Lung microvascular endothelial cell (primary cell): Measurements from ENCODE around the gene SERBP1. TPM values are rescaled to one million over a fixed set of nuclear protein-coding genes. Genes with fewer than 3 reads are reported as not detected.
"Not testable (repeated sequence)": the region's sequence is repeated elsewhere in the genome, so short reads cannot be mapped to it uniquely, and the experiment has no call there.

Experiments used
- DNase-seq, 2 donors: peaks; one replicate each; pipeline versions ENCODE4 v3.0.0 to v3.0.0-alpha.2; 2010; ENCODE audit warnings: low read depth in 2 of 2
- total RNA-seq: library from RNA; depleted of rRNA; stranded (reverse); fragments of >200 nt; gene quantifications from 2 replicates; pipeline ENCODE4 v1.2.1, GENCODE V29; 2014

SERBP1 gene
- total RNA-seq, 1 donor from 2014 or later, result 112 TPM

DNA sequence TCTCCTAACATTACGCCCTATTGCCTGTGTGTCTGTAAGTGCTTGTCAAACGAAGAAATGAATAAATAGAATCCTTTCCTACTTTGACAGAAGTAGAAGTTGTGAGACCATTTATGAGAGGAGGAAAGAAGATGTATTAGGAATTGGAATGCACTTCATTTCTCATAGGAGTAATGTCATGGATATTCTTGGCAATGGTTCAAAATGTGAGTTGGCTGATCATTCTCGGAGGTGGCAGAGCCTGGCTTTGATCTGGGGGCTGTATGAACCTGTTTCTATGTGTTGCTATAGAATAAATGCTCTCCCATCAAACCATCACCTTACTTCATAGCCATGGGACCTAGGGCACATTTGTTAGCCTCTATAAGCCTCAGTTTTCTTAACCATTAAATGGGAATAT is 10.1 kb upstream of the SERBP1 start:
- peak; percentile 10 to 19 for DNase-seq

DNA sequence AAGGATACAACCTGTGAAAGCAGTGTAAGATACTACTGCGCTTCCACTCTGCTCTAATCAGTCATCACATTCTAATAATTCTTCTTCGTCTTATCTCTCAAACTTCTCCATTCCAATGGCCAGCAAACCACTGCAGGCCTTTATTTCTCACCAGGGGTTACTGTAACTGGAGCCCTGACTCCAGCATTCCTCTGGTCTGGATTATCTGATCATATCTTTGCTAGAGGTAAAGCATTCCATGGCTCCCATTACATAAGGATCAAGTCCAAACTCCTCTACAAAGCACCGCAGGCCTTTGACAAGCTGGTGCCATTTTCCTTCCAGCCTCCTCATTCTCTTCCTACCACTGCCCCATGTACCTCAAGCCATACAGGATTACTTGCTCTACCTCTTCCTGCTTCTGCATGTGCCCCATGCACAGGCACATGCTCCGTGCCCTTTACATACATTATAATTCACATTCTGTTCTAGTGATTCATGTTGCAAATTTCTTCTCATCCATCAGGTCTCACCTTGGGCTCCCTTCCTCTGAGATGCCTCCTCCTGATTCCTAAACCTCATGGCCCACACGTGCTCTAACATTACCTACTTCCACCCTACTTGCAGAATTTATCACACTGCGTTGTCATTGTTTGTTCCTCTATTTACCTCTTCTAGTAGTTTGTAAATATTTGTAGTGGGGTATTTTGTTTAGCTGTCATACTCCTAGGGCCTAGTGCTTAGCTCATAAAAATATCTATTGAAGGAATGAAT is 9.3 kb upstream of the SERBP1 start:
- DNase-seq, result no peak

DNA sequence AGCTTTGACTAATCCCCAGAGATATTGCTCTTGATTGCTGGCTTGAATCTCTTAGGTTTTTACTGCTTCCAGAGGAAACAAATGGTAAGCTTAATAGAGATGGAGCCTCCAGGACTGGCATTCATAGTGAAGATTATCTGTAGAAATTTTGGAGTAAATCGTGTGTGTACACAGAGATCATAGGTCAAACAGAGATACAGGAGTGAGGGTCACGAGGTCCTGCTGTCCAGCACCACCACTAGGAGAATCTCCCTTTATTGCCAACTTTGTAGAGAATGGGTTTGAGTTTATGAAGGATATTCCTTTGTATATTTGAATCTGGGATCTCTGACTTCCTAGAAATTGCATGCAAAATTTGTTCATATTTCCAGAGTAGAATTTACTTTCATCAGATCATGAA is 7.8 kb upstream of the SERBP1 start:
- no peak for DNase-seq

DNA sequence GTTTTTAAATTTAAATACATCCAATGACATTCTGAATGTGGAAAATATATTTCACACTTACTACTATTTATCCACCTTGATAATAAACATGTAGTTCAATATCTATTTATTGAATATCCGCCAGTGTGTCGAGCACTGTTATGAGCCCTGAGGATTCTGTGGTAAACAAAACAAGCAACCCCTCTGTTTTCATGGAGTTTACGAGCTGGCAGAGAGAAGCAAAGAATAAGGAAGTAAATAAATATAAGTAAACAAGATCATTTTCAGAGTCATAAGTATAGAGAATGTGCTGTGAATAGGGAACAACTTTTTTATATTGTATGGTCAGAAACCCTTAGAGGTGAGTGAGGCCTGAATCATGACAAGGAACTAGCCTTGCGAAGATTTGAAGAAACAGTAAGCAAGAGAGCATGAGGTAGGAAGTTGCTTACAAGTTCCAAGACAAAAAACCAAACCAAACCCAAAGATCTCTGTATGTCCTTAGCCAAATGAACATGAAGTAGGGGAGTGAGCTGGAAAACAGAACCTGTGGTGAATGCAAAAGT is 6.4 kb upstream of the SERBP1 start:
- DNase-seq, result no peak

DNA sequence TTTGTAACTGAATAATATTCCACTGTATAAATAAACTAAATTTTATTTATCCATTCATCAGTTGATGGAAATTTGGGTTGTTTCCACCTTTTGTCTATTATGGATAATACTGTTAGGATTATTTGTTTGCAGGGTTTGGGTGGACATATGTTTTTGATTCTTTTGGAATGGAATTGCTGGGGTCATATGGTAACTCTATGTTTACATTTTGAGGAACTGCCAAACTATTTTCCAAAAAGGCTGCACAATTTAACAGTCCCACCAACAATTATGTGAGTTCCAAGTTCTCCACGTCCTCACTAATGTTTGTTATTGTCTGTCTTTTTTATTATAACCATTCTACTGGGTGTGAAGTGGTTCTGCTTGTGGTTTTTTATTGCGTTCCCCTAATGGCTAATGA is 4.3 kb upstream of the SERBP1 start:
- DNase-seq, result no peak

DNA sequence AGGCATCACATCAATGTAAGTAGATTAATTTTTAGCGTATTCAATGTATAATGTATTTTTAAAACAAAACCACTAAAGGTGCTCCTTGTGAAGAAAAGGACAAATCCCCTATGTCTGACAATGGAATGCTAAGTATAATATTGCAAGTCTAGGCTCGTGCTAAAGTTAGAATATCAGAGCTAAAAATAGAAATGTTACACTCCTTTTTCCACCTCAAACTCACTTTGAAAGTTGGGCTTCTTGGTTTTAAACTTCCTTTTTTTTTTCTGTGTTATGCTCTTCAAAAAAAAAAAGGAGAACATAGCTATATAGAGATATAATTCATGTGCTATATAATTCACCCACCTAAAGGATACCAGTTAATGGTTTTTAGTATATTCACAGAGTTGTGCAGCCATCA is 3.6 kb upstream of the SERBP1 start:
- no peak for DNase-seq

DNA sequence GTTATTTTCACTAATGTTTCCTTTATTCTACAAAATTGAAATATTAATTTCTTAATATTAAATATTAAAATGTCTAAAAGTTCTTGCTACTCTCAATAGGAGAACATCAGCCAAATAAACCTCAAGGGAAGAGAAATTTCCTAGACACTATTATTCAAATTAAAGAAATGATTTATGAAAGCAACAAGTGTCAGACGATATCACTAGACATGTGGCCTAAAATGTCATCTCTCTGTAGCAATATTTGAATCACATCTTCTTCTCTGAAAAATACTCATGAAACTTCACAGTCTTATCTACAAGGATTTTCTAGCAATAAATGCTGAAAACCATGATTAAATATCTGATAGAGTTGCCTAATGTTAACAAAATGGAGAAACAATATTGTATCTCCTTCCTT is 2.5 kb upstream of the SERBP1 start:
- DNase-seq, result no peak

DNA sequence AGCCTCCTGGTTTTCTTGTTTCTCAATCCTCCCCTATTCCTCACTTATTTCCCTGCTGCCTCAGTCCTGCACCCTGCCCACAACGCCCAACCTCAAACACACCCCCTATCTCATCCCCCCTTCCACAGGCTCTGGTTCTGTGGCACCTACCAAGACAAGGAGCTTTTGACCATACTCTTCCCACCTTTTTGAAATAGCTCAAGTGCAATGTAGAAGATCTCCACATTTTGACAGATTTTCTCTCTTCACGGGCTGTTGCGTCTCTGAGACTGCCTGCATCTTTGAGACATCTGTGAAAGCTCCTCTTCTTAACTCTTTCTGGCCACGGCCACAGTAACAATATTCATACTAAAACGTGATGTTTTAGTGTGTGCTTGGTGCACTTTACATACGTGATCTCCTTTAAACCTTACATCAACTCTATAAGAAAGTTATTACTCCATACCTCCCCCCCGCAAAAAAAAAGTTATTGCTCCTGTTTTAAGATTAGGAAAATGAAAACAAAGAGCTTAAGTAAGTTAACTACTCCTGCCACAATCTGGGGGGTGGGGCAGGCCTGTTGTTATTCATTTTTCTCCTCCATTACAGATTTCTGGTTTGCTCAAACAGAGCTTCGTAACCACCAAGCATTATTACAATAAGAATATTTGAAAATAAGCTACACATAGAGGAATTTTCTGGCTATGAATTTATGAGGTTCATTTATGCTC is 1.8 kb upstream of the SERBP1 start:
- no peak for DNase-seq

DNA sequence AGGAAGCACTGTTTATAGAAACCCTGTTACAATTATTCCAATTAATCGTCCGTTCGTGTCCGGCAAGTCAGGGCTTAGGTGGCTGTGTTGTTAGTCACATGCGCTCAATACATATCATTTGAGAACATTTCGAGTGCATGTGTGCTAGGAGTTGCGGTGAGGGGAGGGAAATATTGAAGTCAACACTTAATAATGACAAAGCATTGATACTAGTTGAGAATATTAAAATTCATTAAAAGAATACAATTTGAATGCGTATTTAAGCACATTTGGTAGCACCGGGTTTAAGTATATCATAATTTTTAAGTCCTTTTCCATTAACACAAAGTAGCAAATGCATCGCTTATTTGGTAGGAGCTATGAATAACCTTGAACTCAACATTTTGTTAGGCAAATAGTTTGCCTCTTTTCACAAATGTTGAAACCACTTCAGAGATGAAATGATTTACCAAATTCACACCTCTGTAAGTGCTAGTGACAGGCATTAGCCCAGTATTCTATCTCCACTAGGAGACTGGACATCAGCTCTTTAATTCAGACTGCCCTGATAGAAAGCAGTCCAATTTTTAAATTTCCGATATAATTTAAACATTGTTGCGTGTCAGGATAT is 1.1 kb upstream of the SERBP1 start:
- no peak for DNase-seq

DNA sequence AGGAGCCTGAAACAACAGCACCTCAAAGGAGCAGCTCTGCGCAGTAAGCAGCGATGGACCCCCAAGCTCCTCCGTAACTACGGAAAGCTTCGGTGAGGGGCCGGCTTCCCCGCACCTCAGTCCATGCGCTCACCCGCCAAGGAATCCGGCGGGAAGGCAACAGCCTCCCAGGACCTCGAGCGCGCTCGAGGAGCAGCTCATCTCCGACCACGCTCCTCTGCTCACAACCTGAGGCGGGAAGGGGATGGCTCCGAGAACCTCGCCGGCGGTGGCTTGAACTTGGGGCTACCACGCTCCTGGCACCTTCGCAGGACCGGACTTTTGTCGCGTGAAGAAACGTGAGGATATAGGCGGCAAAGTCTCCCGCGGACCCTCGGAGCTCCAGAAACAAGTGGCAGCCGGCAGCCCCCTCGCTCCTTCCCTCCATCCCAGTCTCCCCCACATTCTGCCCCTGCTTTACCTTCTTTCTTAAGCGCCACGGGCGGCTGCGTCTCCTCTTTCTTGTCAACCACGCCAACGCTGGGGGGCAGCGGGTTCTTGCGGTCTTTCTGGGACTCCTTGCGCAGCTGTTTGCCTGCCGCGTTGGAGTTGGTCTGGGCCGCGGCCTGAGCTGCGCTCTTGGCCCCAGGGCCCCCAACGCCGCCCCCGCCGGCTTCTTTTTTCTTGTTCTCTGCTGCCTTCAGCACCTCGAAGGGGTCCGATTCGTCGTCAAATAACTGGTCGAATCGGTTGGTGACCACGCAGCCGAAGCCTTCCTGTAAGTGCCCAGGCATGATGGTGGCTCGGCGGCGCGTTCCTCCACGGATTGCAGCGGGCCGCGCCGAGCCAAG is 459 bp downstream of the SERBP1 start:
- DNase-seq, result peak; percentile 29 to 47

DNA sequence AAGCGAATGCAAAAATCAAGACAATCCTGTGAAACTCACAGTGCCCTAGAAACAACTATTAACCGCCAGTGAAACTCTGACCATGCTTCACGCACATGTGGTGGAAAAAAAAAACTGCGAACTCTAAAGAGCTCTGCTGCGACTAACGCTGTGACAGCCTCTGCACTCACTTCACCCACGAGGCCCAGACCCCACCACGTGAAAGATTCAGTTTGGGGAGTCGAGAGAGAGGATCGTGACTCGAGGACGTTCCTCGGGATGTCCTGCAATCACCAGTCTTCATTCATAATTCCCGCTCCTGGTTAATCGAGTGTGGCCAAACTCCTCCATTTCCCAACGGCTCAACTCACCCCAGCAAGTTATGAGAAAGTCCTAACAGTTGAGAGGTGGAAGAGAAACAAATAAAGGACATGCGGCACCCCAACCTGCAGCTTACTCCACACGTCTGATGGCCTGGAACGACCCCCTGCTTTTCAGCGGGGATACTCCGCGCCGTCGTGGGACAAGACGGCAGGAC is 1.1 kb downstream of the SERBP1 start:
- DNase-seq, result peak; percentile 35 to 46

DNA sequence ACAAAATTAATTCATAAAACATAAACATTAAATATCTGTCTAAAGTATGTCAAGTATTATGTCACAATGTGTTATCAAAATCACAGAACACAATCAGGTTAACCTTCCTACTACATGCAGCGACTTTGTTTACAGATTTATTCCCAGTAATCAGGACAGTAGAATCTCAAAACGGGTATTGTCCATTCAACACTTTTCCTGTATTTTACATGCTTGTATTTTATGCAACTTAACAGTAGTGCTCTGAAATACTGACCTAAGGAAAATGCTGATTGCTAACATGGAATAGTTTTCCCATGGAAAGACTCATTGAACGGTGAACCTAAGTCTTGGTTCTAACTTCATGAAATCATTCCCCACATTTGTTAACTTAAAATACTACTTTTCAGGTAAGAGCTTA is 2.3 kb downstream of the SERBP1 start:
- DNase-seq, result no peak

DNA sequence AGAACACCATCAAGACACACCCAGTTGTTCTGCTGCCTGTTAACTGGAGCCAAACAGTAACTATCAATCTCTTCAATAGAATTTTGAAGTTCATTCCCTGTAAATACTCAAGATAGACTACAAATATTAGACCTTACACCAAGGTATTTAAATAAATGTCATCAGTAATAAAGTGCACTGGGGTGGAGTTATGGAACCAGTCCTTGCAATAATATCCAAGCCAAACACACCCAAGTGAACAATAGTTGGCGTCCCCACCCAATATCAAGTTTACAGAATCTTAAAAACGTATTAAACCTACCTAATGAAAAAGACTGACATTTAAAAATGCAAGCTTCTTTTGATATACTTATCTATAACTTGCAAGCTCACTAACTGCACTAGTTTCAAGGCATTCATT is 2.7 kb downstream of the SERBP1 start:
- DNase-seq, result no peak

DNA sequence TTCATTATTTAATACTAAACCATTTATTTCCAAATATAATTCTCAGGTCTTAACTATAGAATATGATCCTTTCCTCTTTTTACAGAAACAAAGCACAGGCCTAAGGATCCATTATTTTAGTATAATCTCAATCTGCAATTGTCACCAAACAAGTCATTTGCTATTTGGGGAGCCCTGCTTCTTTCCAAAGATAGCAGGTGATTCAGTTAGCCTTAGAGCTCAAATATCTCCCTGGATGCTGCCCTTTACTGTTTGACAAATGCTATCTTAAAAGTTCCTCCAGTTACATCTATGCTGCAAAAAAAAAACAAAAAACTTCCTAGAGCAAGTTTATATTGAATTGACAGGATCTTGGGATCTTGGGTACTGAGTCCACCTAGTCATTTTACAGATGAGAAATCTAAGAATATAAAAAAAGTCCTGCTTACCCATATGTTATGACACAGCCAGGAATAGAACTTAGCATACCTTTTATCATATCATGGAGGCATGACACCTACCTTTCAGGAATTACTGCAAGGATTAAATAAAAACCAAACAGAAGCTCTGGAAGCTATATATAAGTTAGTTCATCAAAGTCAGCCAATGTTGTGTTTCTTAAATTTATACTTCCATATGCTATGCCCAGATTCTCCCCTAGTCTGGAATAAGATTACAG is 9.2 kb downstream of the SERBP1 start:
- no peak for DNase-seq

DNA sequence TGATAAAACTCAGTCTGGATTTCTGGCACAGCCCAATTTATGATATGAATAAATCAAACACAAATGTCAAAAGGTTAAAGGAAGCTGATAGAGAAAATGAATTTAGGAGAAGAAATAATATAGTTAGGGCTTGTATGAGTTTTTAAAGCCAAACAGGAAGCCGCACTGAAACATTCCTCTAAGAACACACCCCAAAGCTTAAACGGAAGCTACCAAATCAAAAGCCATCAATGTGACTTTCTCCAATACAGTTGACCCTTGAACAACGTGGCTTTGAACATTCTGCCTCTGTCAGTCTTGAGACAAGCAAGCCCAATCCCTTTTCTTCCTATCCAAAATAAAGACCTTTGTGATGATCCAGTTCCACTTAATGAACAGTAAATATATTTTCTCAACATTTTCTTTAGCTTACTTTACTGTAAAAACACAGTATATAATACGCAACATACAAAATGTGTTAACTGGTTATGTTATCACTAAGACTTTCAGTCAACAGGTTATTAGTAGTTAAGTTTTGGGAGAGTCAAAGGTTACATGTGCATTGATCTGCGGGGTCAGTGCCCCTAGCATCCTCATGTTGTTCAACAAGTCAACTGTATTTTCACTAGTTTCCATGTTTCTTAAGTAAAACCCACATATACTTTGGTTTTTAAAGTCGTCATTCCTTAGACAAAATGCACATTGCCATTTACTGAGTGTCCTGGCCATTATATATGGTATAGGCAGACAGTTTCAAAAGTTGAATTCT is 11.2 kb downstream of the SERBP1 start:
- DNase-seq, result peak in 1 of 2 donors; percentile 23

DNA sequence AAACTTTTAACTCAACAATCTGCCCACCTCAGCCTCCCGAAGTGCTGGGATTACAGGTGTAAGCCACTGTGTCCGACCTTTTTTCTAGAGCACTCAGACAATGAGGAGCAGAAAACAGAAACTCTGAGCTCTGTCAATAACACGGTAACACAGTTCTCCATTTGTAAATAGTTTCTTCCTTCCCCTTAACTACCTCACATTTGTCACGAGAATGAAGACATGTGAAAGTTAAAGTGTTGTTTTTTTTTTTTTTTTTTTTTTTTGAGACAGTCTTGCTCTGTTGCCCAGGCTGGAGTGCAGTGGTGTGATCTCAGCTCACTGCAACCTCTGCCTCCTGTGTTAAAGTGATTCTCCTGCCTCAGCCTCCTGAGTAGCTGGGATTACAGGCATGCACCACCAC is 12.5 kb downstream of the SERBP1 start:
- not testable (repeated sequence) for DNase-seq

DNA sequence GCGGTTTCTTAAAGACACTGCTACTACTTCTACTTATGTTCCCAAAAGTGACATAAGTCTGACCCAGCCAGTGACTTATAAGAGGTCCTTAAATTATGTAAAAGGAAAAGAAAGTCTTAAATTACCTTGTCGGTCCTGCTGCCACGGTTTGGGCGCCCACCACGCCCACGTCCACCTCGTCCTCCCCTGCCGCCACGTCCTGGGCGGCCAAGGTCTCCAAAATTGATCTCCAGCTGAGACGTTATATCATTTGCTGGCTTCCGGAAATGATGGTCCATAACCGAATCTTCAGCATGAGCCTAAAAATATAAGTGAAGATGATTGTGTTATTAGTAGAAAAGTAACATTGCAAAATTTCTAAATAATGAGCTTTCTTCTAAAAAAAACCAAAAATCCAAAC is 15.2 kb downstream of the SERBP1 start:
- DNase-seq, result no peak

DNA sequence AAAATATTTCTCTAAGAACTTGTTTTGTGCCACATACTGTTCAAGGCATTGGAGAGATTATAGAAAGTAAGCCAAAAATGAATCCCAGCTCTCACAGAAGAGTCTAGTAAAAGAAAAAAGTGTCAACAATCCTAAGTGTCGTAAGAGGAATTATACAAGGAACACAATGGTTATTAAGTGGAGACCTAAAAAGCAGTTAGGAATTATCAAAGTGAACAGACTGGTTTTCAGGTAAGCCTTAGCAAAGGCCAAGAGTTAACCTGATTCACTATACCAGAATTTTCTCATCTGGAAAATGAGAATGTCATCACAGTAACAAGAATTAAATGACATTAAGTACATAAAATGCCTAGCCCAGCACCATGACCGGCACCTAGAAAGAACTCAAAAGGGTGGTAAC is 15.6 kb downstream of the SERBP1 start:
- DNase-seq, result no peak

DNA sequence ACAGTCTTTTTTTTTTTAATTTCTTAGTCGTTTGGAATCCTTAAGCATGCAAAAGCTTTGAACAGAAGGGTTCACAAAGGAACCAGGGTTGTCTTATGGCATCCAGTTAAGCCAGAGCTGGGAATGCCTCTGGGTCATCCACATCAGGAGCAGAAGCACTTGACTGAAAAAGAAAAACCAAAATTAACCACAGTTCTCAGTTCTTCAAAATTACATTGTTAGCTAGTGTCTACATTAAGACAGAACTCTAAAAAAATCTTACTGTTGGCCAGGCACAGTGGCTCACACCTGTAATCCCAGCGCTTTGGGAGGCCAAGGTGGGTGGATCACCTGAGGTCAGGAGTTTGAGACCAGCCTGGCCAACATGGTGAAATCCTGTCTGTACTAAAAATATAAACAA is 17.1 kb downstream of the SERBP1 start:
- DNase-seq, result not testable (repeated sequence)

DNA sequence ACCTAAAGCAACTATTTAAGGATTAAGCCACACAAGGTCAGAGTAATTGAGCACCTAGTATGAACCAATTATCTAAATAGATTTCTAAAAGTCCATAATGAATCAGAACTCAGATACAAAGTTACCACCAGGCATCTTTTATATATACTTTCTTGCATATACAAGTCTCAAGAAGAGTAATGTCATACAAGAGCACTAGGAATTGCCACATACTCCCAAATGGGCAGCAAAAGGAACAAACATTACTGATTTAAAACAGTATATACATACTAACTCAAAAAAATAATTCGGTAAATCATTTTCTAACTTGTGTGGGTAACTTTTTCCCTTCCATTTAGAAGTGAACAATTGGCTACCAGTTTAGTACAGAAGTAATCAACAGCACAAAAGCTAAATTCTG is 22.1 kb downstream of the SERBP1 start:
- no peak for DNase-seq
